Stimulated activated CD4-positive, alpha-beta T cell treated with anti-CD3 and anti-CD28 coated beads, Interleukin-4, amount 100 ng/mL, for 24 hours (primary cell): ENCODE results near the gene NBEAL2.
"Not testable (repeated sequence)": the region's sequence is repeated elsewhere in the genome, so short reads cannot be mapped to it uniquely, and the experiment has no call there.

Experiments
- DNase-seq: peaks from one replicate; pipeline ENCODE4 v3.0.0-alpha.2; 2020

NBEAL2 gene

GRCh38 chr3:47016086-47016933, 36.8 kb downstream of the NBEAL2 start:
- DNase-seq = no peak

GRCh38 chr3:47016934-47017435, 37.5 kb downstream of the NBEAL2 start:
- DNase-seq = peak; percentile 31

- no peak for DNase-seq
These were observed 38.2 kb downstream of the NBEAL2 start for GRCh38 chr3:47017504-47018268.

GRCh38 chr3:47018269-47018611, 38.8 kb downstream of the NBEAL2 start:
- no peak for DNase-seq

- peak; percentile 58 for DNase-seq
These were observed 39.7 kb downstream of the NBEAL2 start for GRCh38 chr3:47019201-47019600.

- DNase-seq = no peak
These were observed 40.8 kb downstream of the NBEAL2 start for GRCh38 chr3:47020311-47020710.

- no peak for DNase-seq
These were observed 43.2 kb downstream of the NBEAL2 start for GRCh38 chr3:47022641-47023071.

- DNase-seq = no peak
These were observed 45.5 kb downstream of the NBEAL2 start for GRCh38 chr3:47024932-47025331.

GRCh38 chr3:47026432-47026831, 47.0 kb downstream of the NBEAL2 start:
- not testable (repeated sequence) for DNase-seq

- no peak for DNase-seq
These were observed 48.7 kb downstream of the NBEAL2 start for GRCh38 chr3:47028146-47028545.

- no peak for DNase-seq
These were observed 49.2 kb downstream of the NBEAL2 start for GRCh38 chr3:47028667-47029066.

- DNase-seq = not testable (repeated sequence)
These were observed 51.6 kb downstream of the NBEAL2 start for GRCh38 chr3:47031041-47031440.

- no peak for DNase-seq
These were observed 55.5 kb downstream of the NBEAL2 start for GRCh38 chr3:47034868-47035489.

GRCh38 chr3:47035645-47036044, 56.2 kb downstream of the NBEAL2 start:
- no peak for DNase-seq

- DNase-seq = no peak
These were observed 56.7 kb downstream of the NBEAL2 start for GRCh38 chr3:47036145-47036544.

GRCh38 chr3:47037302-47037701, 57.8 kb downstream of the NBEAL2 start:
- DNase-seq = not testable (repeated sequence)

GRCh38 chr3:47041114-47041513, 61.6 kb downstream of the NBEAL2 start:
- no peak for DNase-seq

- no peak for DNase-seq
These were observed 62.8 kb downstream of the NBEAL2 start for GRCh38 chr3:47042231-47042791.

GRCh38 chr3:47047069-47047468, 67.6 kb downstream of the NBEAL2 start:
- DNase-seq = no peak

GRCh38 chr3:47047673-47048072, 68.2 kb downstream of the NBEAL2 start:
- no peak for DNase-seq

GRCh38 chr3:47054412-47054811, 74.9 kb downstream of the NBEAL2 start:
- no peak for DNase-seq

- no peak for DNase-seq
These were observed 77.2 kb downstream of the NBEAL2 start for GRCh38 chr3:47056705-47057104.

GRCh38 chr3:47057212-47057671, 77.8 kb downstream of the NBEAL2 start:
- DNase-seq = peak; percentile 67
